Kidney (tissue), 14 donors: ENCODE measurements around the gene C18orf63. TPM values are rescaled to one million over a fixed set of nuclear protein-coding genes. Genes with fewer than 3 reads are reported as not detected.

Experiments used
- DNase-seq, 5 donors: peaks; one replicate each; pipeline ENCODE4 v3.0.0-alpha.2; 2013 to 2020
- FAIRE-seq: peaks from 2 replicates; lab custom pipeline; 2012; peaks lifted over from hg19 to GRCh38; lab: Jason Lieb, UNC
- H3K27ac ChIP-seq, 2 donors: one replicate each; pipeline ENCODE4 v1.7.0; 2013; ENCODE audit warnings: low read depth in 2 of 2, low read length in 2 of 2, inconsistent platforms in 1 of 2
- H3K27me3 ChIP-seq: one replicate; pipeline ENCODE4 v1.7.1; 2013; ENCODE audit warnings: low read length, inconsistent platforms; ENCODE audit not compliant: control insufficient read depth, insufficient read depth
- H3K36me3 ChIP-seq, 3 donors: one replicate each; pipeline versions ENCODE4 v1.7.0 to v1.7.1; 2013; ENCODE audit warnings: low read length in 3 of 3, control low read depth in 1 of 3, inconsistent platforms in 1 of 3; ENCODE audit not compliant: insufficient read depth in 3 of 3, control insufficient read depth in 2 of 3
- H3K4me1 ChIP-seq, 3 donors: one replicate each; pipeline versions ENCODE4 v1.7.0 to v1.7.1; 2013; ENCODE audit warnings: low read length in 3 of 3, inconsistent platforms in 1 of 3, low read depth in 1 of 3; ENCODE audit not compliant: control insufficient read depth in 2 of 3, insufficient read depth in 2 of 3
- H3K4me3 ChIP-seq, 3 donors: one replicate each; pipeline versions ENCODE4 v1.7.0 to v1.8.1; 2013; ENCODE audit warnings: low read length in 3 of 3, control low read depth in 1 of 3, inconsistent platforms in 1 of 3
- H3K9ac ChIP-seq, 3 donors: one replicate each; pipeline versions ENCODE4 v1.7.0 to v1.7.1; 2013; ENCODE audit warnings: low read length in 3 of 3, control low read depth in 1 of 3, inconsistent platforms in 1 of 3
- H3K9me3 ChIP-seq, 3 donors: one replicate each; pipeline versions ENCODE4 v1.7.0 to v1.7.1; 2013; ENCODE audit warnings: low read length in 3 of 3, control low read depth in 1 of 3, inconsistent platforms in 1 of 3; ENCODE audit not compliant: control insufficient read depth in 2 of 3, insufficient read depth in 1 of 3
- intact Hi-C: fragments of 100-400 bp; cut with DNase I; formaldehyde crosslinking; loops from one replicate; pipeline ENCODE4 v1.11.1; 2022
- polyA plus RNA-seq: library from polyadenylated mRNA; stranded (reverse); fragments of 350-450 nt; fragmentation: Illumina TruSeq; extraction: RNeasy Lipid Tissue Mini Kit (QIAGEN cat#74804); gene quantifications from one replicate; pipeline ENCODE4 v1.2.3, GENCODE V29; 2014; ENCODE audit warnings: low read depth, low replicate concordance; ENCODE audit not compliant: insufficient read depth
- total RNA-seq: library from RNA; stranded (reverse); fragmentation: NEBNext Ultra II Directional; extraction: Animal tissue kit (Norgen Biotek cat#: 25700); gene quantifications from one replicate; pipeline ENCODE4 v1.2.1, GENCODE V29; 2021
- TF ChIP-seq, protein P1 (sequence below): IDR thresholded peaks from 3 replicates; pipeline ENCODE4 v1.5.1; 2012; ENCODE audit warnings: mild to moderate bottlenecking, moderate library complexity, borderline replicate concordance; ENCODE audit not compliant: insufficient read depth; ENCODE audit errors: extremely low read depth
- donor health status: control.
- donor health status: control.
- donor health status: control.
- donor health status: control.
- donor health status: control.
- donor health status: DM: yes; HTN: yes; CAD: no.
- donor health status: Normal renal cell carcinoma (clear cell type).

C18orf63 gene
- total and polyA plus RNA-seq, 2 donors from 2014 or later: not detected

DNA sequence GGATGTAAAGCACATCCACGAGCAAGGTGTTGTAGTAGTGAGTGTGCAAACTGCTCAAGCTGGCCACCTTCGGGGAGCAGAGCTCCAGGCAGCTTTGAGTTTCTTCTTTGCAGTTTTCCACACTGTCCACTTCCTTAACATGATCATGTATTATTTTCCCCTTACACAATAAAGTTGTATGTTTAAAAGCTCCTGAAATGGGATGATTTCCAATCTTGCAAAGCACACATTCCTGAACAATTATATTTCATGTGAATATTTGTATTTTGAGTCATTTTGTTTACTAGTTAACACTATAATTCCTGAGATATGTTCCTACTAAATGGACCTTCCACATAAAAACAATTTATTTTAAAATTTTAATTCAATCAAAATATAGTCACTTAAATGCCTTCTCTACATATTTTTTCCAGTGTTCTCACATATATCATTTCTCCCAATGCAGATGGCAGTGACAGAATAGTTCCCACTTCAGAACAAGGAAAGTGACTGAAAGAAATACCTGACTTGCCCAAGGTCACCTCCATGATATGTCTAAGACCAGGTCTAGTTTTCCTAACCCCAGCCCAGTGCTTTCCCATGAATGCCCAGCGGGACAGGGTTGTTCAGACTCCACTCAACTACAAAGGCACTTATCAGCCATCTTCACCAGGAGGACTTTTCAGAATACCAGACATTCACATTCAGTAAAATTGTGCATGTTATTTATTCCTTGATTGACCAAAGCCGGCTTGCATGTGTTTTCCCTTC is 29.4 kb upstream of the C18orf63 start:
- peaks cover 0 to 54% (median 50%) of the 10 kb centered on the region in 3 donors for H3K4me1 ChIP-seq
- DNase-seq: no peak

DNA sequence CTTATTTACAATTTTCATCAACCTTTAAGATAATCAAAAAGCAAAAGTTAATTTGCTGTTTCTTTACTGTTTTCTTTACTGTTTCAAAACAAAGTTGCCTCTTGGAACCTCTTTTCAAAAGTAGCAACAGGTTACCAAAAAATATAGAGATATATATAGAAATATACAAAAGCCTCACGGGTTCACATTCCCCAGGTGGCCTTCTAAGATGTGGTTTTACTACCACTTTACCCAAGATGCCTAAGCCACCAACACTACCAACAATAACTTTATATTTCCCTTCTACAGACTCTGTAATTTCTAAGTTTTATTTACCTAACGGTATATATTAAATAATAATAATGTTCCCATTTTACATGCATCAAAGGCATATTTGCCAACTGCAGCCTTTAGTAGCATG is 28.8 kb upstream of the C18orf63 start:
- FAIRE-seq: no peak
- H3K9ac ChIP-seq: no peak overlapping the region
- H3K27ac ChIP-seq: peak overlapping the region in 1 of 2 donors; percentile 67
- H3K4me1 ChIP-seq: peaks cover 0 to 49% (median 45%) of the 10 kb centered on the region in 3 donors
- TF ChIP-seq, protein P1, sequence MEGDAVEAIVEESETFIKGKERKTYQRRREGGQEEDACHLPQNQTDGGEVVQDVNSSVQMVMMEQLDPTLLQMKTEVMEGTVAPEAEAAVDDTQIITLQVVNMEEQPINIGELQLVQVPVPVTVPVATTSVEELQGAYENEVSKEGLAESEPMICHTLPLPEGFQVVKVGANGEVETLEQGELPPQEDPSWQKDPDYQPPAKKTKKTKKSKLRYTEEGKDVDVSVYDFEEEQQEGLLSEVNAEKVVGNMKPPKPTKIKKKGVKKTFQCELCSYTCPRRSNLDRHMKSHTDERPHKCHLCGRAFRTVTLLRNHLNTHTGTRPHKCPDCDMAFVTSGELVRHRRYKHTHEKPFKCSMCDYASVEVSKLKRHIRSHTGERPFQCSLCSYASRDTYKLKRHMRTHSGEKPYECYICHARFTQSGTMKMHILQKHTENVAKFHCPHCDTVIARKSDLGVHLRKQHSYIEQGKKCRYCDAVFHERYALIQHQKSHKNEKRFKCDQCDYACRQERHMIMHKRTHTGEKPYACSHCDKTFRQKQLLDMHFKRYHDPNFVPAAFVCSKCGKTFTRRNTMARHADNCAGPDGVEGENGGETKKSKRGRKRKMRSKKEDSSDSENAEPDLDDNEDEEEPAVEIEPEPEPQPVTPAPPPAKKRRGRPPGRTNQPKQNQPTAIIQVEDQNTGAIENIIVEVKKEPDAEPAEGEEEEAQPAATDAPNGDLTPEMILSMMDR: no peak
- no peak for DNase-seq
- no peaks in the 10 kb centered on the region for H3K9me3 ChIP-seq
- peaks cover 0 to 17% (median 5%) of the 10 kb centered on the region in 3 donors for H3K36me3 ChIP-seq
- peak overlapping the region in 2 of 3 donors; percentile 36 to 96 for H3K4me3 ChIP-seq
- intact Hi-C loops: no loop called here
- H3K27me3 ChIP-seq: no peaks in the 10 kb centered on the region

More for the DNA sequence above, 29.4 kb upstream of the C18orf63 start:
- Histone ChIP-seq H3K4me3 (peak overlapping the region in 2 of 3 donors; percentile 18 to 36), H3K36me3 (peaks cover 0 to 20% (median 5%) of the 10 kb centered on the region in 3 donors), H3K27ac (peak overlapping the region; percentile 58 to 77), H3K27me3 (no peaks in the 10 kb centered on the region), H3K9ac (peak overlapping the region in 1 of 3 donors; percentile 41), H3K9me3 (no peaks in the 10 kb centered on the region)
- intact Hi-C loops: no loop called here
- no peak for FAIRE-seq
- TF ChIP-seq, protein P1: no peak

DNA sequence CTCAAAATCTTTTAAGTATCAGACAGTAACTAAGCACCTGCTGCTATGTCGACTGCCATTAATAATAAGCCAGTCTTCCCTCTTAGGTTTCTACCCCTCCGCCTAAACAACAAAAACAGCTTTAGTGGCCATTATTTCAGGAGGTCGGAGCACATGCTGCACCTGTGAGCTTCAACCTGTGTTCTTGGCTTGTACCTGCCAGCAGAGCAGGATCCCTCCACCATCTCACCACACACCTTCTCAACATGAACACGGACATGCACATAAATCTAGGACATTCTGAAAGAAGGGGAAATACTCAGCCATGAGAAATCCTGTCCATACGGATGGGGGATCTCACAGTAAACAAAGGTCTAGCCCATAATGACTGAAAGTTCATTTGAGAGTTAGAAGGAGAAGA is 27.6 kb upstream of the C18orf63 start:
- no peak for FAIRE-seq
- intact Hi-C loops: no loop called here
- TF ChIP-seq, protein P1: no peak
- no peaks in the 10 kb centered on the region for H3K9me3 ChIP-seq
- H3K4me1 ChIP-seq: peaks cover 0 to 37% (median 36%) of the 10 kb centered on the region in 3 donors
- DNase-seq: no peak
- peak overlapping the region in 2 of 3 donors; percentile 68 to 96 for H3K4me3 ChIP-seq
- H3K27me3 ChIP-seq: no peaks in the 10 kb centered on the region
- peaks cover 0 to 15% (median 5%) of the 10 kb centered on the region in 3 donors for H3K36me3 ChIP-seq
- H3K27ac ChIP-seq: peak overlapping the region; percentile 82 to 92
- H3K9ac ChIP-seq: peak overlapping the region in 2 of 3 donors; percentile 9 to 95
